ENCODE results near the gene DONSON. TPM values are rescaled to one million over a fixed set of nuclear protein-coding genes. Genes with fewer than 3 reads are reported as not detected.

Gene DONSON
- total RNA-seq, 1 donor from 2014 or later: 11.7 TPM

GRCh38 chr21:33540711-33541104, 47.8 kb downstream of the DONSON start:
- Histone ChIP-seq H3K79me2 (ENCODE audit: insufficient read depth, low read length) (peaks cover 78% of the 10 kb centered on the region), H2AFZ (ENCODE audit: low read depth, low read length) (no peak overlapping the region), H4K20me1 (ENCODE audit: insufficient read depth, low read length) (peaks cover 25% of the 10 kb centered on the region), H3K36me3 (ENCODE audit: insufficient read depth, low read length) (peaks cover 16% of the 10 kb centered on the region), H3K27me3 (ENCODE audit: insufficient read depth, low read length) (no peaks in the 10 kb centered on the region), H3K9me3 (ENCODE audit: insufficient read depth, low read depth, low read length) (no peaks in the 10 kb centered on the region), H3K9ac (ENCODE audit: low read length) (no peak overlapping the region), H3K4me1 (ENCODE audit: insufficient read depth, low read length) (peaks cover 11% of the 10 kb centered on the region), H3K4me2 (ENCODE audit: low read length) (peak overlapping the region; percentile 96), H3K4me3 (ENCODE audit: insufficient read depth, low read depth, low read length) (peak overlapping the region; percentile 94), H3K27ac (ENCODE audit: low read depth, low read length) (no peak overlapping the region)
- H3K4me3 Mint-ChIP-seq (ENCODE audit: unreplicated experiment): peak overlapping the region; percentile 91
- no peak for TF ChIP-seq CTCF (IDR thresholded peaks at IDR 0.05; ENCODE audit: insufficient read depth, low read depth, low read length)
- TF ChIP-seq EZH2 (IDR thresholded peaks at IDR 0.05; ENCODE audit: insufficient read depth, low read length): no peak
- FAIRE-seq (no peak), DNase-seq (ENCODE audit: low read depth) (no peak)
- H3K27me3 Mint-ChIP-seq (ENCODE audit: low read depth, unreplicated experiment): no peaks in the 10 kb centered on the region
- H3K36me3 Mint-ChIP-seq (ENCODE audit: low read depth, unreplicated experiment): peaks cover 11% of the 10 kb centered on the region
- no peaks in the 10 kb centered on the region for H3K9me3 Mint-ChIP-seq (ENCODE audit: unreplicated experiment)
- H3K4me1 Mint-ChIP-seq (ENCODE audit: low read depth, unreplicated experiment): peaks cover 6% of the 10 kb centered on the region
- peak overlapping the region; percentile 42 for H3K27ac Mint-ChIP-seq (ENCODE audit: unreplicated experiment)

- TF ChIP-seq CTCF (IDR thresholded peaks at IDR 0.05; ENCODE audit: insufficient read depth, low read depth, low read length) (no peak), EZH2 (IDR thresholded peaks at IDR 0.05; ENCODE audit: insufficient read depth, low read length) (no peak)
- Histone ChIP-seq H3K4me2 (ENCODE audit: low read length) (no peak overlapping the region), H3K4me1 (ENCODE audit: insufficient read depth, low read length) (peaks cover 3% of the 10 kb centered on the region), H3K27me3 (ENCODE audit: insufficient read depth, low read length) (no peaks in the 10 kb centered on the region), H3K79me2 (ENCODE audit: insufficient read depth, low read length) (peaks cover 67% of the 10 kb centered on the region), H3K4me3 (ENCODE audit: insufficient read depth, low read depth, low read length) (no peak overlapping the region), H3K9me3 (ENCODE audit: insufficient read depth, low read depth, low read length) (no peaks in the 10 kb centered on the region), H2AFZ (ENCODE audit: low read depth, low read length) (no peak overlapping the region), H4K20me1 (ENCODE audit: insufficient read depth, low read length) (peaks cover 14% of the 10 kb centered on the region), H3K27ac (ENCODE audit: low read depth, low read length) (no peak overlapping the region), H3K9ac (ENCODE audit: low read length) (no peak overlapping the region), H3K36me3 (ENCODE audit: insufficient read depth, low read length) (peaks cover 16% of the 10 kb centered on the region)
- peaks cover 12% of the 10 kb centered on the region for H3K36me3 Mint-ChIP-seq (ENCODE audit: low read depth, unreplicated experiment)
- H3K27ac Mint-ChIP-seq (ENCODE audit: unreplicated experiment): no peak overlapping the region
- H3K4me3 Mint-ChIP-seq (ENCODE audit: unreplicated experiment): peak overlapping the region; percentile 15
- peaks cover 6% of the 10 kb centered on the region for H3K4me1 Mint-ChIP-seq (ENCODE audit: low read depth, unreplicated experiment)
- DNase-seq (ENCODE audit: low read depth) (no peak), FAIRE-seq (no peak)
- H3K9me3 Mint-ChIP-seq (ENCODE audit: unreplicated experiment): no peaks in the 10 kb centered on the region
- H3K27me3 Mint-ChIP-seq (ENCODE audit: low read depth, unreplicated experiment): no peaks in the 10 kb centered on the region
Measured at GRCh38 chr21:33539616-33540015, 48.9 kb downstream of the DONSON start.

GRCh38 chr21:33537212-33537611, 51.3 kb downstream of the DONSON start:
- Mint-ChIP-seq H3K27ac (ENCODE audit: unreplicated experiment) (no peak overlapping the region), H3K9me3 (ENCODE audit: unreplicated experiment) (no peaks in the 10 kb centered on the region), H3K36me3 (ENCODE audit: low read depth, unreplicated experiment) (peaks cover 15% of the 10 kb centered on the region), H3K4me1 (ENCODE audit: low read depth, unreplicated experiment) (peaks cover 6% of the 10 kb centered on the region), H3K4me3 (ENCODE audit: unreplicated experiment) (no peak overlapping the region), H3K27me3 (ENCODE audit: low read depth, unreplicated experiment) (no peaks in the 10 kb centered on the region)
- DNase-seq (ENCODE audit: low read depth): no peak
- peaks cover 33% of the 10 kb centered on the region for H3K36me3 ChIP-seq (ENCODE audit: insufficient read depth, low read length)
- H3K4me3 ChIP-seq (ENCODE audit: insufficient read depth, low read depth, low read length): no peak overlapping the region
- H3K9me3 ChIP-seq (ENCODE audit: insufficient read depth, low read depth, low read length): no peaks in the 10 kb centered on the region
- H3K79me2 ChIP-seq (ENCODE audit: insufficient read depth, low read length): peaks cover 47% of the 10 kb centered on the region
- H3K9ac ChIP-seq (ENCODE audit: low read length): no peak overlapping the region
- peaks cover 3% of the 10 kb centered on the region for H3K4me1 ChIP-seq (ENCODE audit: insufficient read depth, low read length)
- no peaks in the 10 kb centered on the region for H3K27me3 ChIP-seq (ENCODE audit: insufficient read depth, low read length)
- FAIRE-seq: no peak
- no peaks in the 10 kb centered on the region for H4K20me1 ChIP-seq (ENCODE audit: insufficient read depth, low read length)
- TF ChIP-seq EZH2 (IDR thresholded peaks at IDR 0.05; ENCODE audit: insufficient read depth, low read length) (no peak), CTCF (IDR thresholded peaks at IDR 0.05; ENCODE audit: insufficient read depth, low read depth, low read length) (no peak)
- H3K4me2 ChIP-seq (ENCODE audit: low read length): no peak overlapping the region
- no peak overlapping the region for H3K27ac ChIP-seq (ENCODE audit: low read depth, low read length)
- H2AFZ ChIP-seq (ENCODE audit: low read depth, low read length): no peak overlapping the region

All from astrocyte (in vitro differentiated cells and primary cell).